ENCODE results near the gene FOXJ2. TPM values are rescaled to one million over a fixed set of nuclear protein-coding genes. Genes with fewer than 3 reads are reported as not detected.
"Not testable (repeated sequence)": the region's sequence is repeated elsewhere in the genome, so short reads cannot be mapped to it uniquely, and the experiment has no call there.

FOXJ2 gene
- total RNA-seq, 1 experiment from 2014 or later = 13.9 TPM

- ChIA-PET CTCF (no interaction called here), POLR2A (ENCODE audit: low non-redundant PET) (interaction anchor here (0.6 kb wide), 1 partner anchor 9 kb away, joined by 4 read pairs; no protein-coding TSS in a partner anchor)
Measured at GRCh38 chr12:8082808-8083100, 50.2 kb downstream of the FOXJ2 start.

GRCh38 chr12:8084351-8084750, 51.8 kb downstream of the FOXJ2 start:
- H3K4me1 ChIP-seq (ENCODE audit: insufficient read depth, low read length, poor library complexity, severe bottlenecking) = peaks cover 17% of the 10 kb centered on the region
- BruUV-seq (replicated peaks); H3K27ac ChIP-seq (ENCODE audit: low read depth, low read length, poor library complexity, severe bottlenecking); DNase-seq (ENCODE audit: low spot score); H3K4me3 ChIP-seq (ENCODE audit: low read depth, low read length, poor library complexity, severe bottlenecking); H3K36me3 ChIP-seq (ENCODE audit: insufficient read depth, low read length, poor library complexity, severe bottlenecking); H3K9me3 ChIP-seq (ENCODE audit: low read depth, low read length, poor library complexity, severe bottlenecking); CTCF ChIA-PET; intact Hi-C loops (cut with micrococcal nuclease; ENCODE audit: unreplicated experiment); H3K27me3 ChIP-seq (replicated peaks; ENCODE audit: insufficient read depth, low read depth, low read length, poor library complexity): not testable (repeated sequence)
- POLR2A ChIA-PET (ENCODE audit: low non-redundant PET) = interaction anchor here (0.7 kb wide), 1 partner anchor 73 kb away, joined by 4 read pairs; no protein-coding TSS in a partner anchor

More at GRCh38 chr12:8082808-8083100, 50.2 kb downstream of the FOXJ2 start:
- Histone ChIP-seq H3K9me3 (ENCODE audit: low read depth, low read length, poor library complexity, severe bottlenecking) (no peaks in the 10 kb centered on the region), H3K27me3 (replicated peaks; ENCODE audit: insufficient read depth, low read depth, low read length, poor library complexity) (no peaks in the 10 kb centered on the region), H3K4me1 (ENCODE audit: insufficient read depth, low read length, poor library complexity, severe bottlenecking) (peaks cover 24% of the 10 kb centered on the region), H3K27ac (ENCODE audit: low read depth, low read length, poor library complexity, severe bottlenecking) (peak overlapping the region; percentile 93), H3K4me3 (ENCODE audit: low read depth, low read length, poor library complexity, severe bottlenecking) (peak overlapping the region; percentile 81), H3K36me3 (ENCODE audit: insufficient read depth, low read length, poor library complexity, severe bottlenecking) (no peaks in the 10 kb centered on the region)
- BruUV-seq (replicated peaks) = no TSS peak
- TF ChIP-seq CTCF (conservative IDR thresholded peaks at IDR 0.05; ENCODE audit: low read depth, low read length) (no peak), EZH2 (IDR thresholded peaks at IDR 0.05; ENCODE audit: borderline replicate concordance, low read depth, low read length, poor library complexity, severe bottlenecking) (no peak)
- DNase-seq (ENCODE audit: low spot score) = no peak
- intact Hi-C loops (cut with micrococcal nuclease; ENCODE audit: unreplicated experiment) = no loop called here

DNA sequence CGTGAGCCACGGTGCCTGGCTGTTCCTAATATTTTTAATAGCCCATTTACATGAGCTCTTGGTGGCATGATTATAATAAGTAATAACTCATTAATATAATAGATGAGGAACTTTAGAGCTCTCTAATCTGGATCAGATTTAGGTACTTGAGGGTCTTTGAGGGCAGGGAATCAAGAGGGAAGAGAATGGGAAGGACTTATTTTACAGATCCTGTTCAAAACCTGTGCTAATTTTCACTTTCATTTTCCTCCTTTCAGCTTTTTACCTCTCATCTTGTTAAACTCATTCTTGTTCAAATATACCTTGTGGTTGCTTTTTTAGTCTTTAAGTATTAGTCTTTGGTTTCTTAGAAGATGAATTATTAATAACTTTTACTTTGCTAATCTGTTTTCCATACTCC, 55.1 kb downstream of the FOXJ2 start:
- Histone ChIP-seq H3K27me3 (replicated peaks; ENCODE audit: insufficient read depth, low read depth, low read length, poor library complexity) (no peaks in the 10 kb centered on the region), H3K36me3 (ENCODE audit: insufficient read depth, low read length, poor library complexity, severe bottlenecking) (peaks cover 33% of the 10 kb centered on the region), H3K4me1 (ENCODE audit: insufficient read depth, low read length, poor library complexity, severe bottlenecking) (peaks cover 12% of the 10 kb centered on the region), H3K4me3 (ENCODE audit: low read depth, low read length, poor library complexity, severe bottlenecking) (no peak overlapping the region), H3K27ac (ENCODE audit: low read depth, low read length, poor library complexity, severe bottlenecking) (no peak overlapping the region), H3K9me3 (ENCODE audit: low read depth, low read length, poor library complexity, severe bottlenecking) (no peaks in the 10 kb centered on the region)
- POLR2A ChIA-PET (ENCODE audit: low non-redundant PET) = no interaction called here
- no peak for TF ChIP-seq EZH2 (IDR thresholded peaks at IDR 0.05; ENCODE audit: borderline replicate concordance, low read depth, low read length, poor library complexity, severe bottlenecking)
- no peak for TF ChIP-seq CTCF (conservative IDR thresholded peaks at IDR 0.05; ENCODE audit: low read depth, low read length)
- DNase-seq (ENCODE audit: low spot score) = no peak
- no TSS peak for BruUV-seq (replicated peaks)
- CTCF ChIA-PET = no interaction called here
- intact Hi-C loops (cut with micrococcal nuclease; ENCODE audit: unreplicated experiment) = no loop called here

DNA sequence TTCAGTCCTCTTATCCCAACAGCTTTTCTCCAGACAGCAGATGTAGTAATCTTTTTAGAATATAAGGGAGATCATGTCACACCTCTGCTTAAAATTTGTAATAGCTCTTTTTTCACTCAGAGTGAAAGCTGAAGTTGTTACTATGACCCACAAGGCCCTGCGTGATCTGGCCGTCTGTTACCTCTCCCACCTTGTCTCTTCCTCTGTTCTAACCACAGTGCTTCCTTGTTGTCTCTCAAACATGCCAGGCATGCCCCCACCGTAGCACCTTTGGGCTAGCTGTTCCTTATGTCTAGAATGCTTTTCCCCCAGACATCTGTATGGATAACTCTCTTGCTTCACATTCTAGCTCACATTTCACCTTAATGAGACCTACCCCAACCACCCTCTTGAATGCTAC, 56.1 kb downstream of the FOXJ2 start:
- Histone ChIP-seq H3K4me3 (ENCODE audit: low read depth, low read length, poor library complexity, severe bottlenecking) (no peak overlapping the region), H3K9me3 (ENCODE audit: low read depth, low read length, poor library complexity, severe bottlenecking) (no peaks in the 10 kb centered on the region), H3K27me3 (replicated peaks; ENCODE audit: insufficient read depth, low read depth, low read length, poor library complexity) (no peaks in the 10 kb centered on the region), H3K4me1 (ENCODE audit: insufficient read depth, low read length, poor library complexity, severe bottlenecking) (peaks cover 3% of the 10 kb centered on the region), H3K36me3 (ENCODE audit: insufficient read depth, low read length, poor library complexity, severe bottlenecking) (peaks cover 42% of the 10 kb centered on the region), H3K27ac (ENCODE audit: low read depth, low read length, poor library complexity, severe bottlenecking) (no peak overlapping the region)
- no peak for DNase-seq (ENCODE audit: low spot score)
- ChIA-PET CTCF (no interaction called here), POLR2A (ENCODE audit: low non-redundant PET) (no interaction called here)
- no TSS peak for BruUV-seq (replicated peaks)
- TF ChIP-seq EZH2 (IDR thresholded peaks at IDR 0.05; ENCODE audit: borderline replicate concordance, low read depth, low read length, poor library complexity, severe bottlenecking) (no peak), CTCF (conservative IDR thresholded peaks at IDR 0.05; ENCODE audit: low read depth, low read length) (no peak)
- intact Hi-C loops (cut with micrococcal nuclease; ENCODE audit: unreplicated experiment) = no loop called here

DNA sequence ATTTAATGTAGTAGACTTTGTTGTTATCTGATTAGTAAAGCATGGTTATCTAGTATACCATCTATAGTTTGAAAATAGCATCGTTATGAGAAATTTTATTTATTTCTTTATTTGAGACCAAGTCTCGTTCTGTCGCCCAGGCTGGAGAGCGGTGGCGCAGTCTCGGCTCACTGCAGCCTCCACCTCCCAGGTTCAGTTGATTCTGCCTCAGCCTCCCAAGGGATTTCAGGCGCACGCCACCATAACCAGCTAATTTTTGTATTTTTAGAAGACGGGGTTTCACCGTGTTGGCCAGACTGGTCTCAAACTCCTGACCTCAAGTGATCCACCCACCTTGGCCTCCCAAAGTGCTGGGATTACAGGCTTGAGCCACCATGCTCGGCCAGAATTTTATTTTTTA, 56.8 kb downstream of the FOXJ2 start:
- POLR2A ChIA-PET (ENCODE audit: low non-redundant PET); H3K27me3 ChIP-seq (replicated peaks; ENCODE audit: insufficient read depth, low read depth, low read length, poor library complexity); BruUV-seq (replicated peaks); H3K27ac ChIP-seq (ENCODE audit: low read depth, low read length, poor library complexity, severe bottlenecking); H3K4me1 ChIP-seq (ENCODE audit: insufficient read depth, low read length, poor library complexity, severe bottlenecking); H3K9me3 ChIP-seq (ENCODE audit: low read depth, low read length, poor library complexity, severe bottlenecking); CTCF ChIA-PET; H3K4me3 ChIP-seq (ENCODE audit: low read depth, low read length, poor library complexity, severe bottlenecking); DNase-seq (ENCODE audit: low spot score); intact Hi-C loops (cut with micrococcal nuclease; ENCODE audit: unreplicated experiment): not testable (repeated sequence)
- H3K36me3 ChIP-seq (ENCODE audit: insufficient read depth, low read length, poor library complexity, severe bottlenecking) = peaks cover 49% of the 10 kb centered on the region
